GM18861 (cell line): ENCODE data around the gene CNTLN.
A peak's percentile ranks its signal among the peaks of the same experiment; 100 is the strongest.
"Not testable (repeated sequence)": the region's sequence is repeated elsewhere in the genome, so short reads cannot be mapped to it uniquely, and the experiment has no call there.

Source experiments
- ATAC-seq: cut with Tn5 transposase; IDR thresholded peaks from one replicate; pipeline ENCODE4 v1.9.1; 2021; ENCODE audit not compliant: unreplicated experiment

Gene CNTLN

GRCh38 chr9:17401858-17402257 is 267.0 kb downstream of the CNTLN start:
- no peak for ATAC-seq

GRCh38 chr9:17402309-17402708 is 267.5 kb downstream of the CNTLN start:
- no peak for ATAC-seq

GRCh38 chr9:17403539-17403938 is 268.7 kb downstream of the CNTLN start:
- ATAC-seq = no peak

DNA sequence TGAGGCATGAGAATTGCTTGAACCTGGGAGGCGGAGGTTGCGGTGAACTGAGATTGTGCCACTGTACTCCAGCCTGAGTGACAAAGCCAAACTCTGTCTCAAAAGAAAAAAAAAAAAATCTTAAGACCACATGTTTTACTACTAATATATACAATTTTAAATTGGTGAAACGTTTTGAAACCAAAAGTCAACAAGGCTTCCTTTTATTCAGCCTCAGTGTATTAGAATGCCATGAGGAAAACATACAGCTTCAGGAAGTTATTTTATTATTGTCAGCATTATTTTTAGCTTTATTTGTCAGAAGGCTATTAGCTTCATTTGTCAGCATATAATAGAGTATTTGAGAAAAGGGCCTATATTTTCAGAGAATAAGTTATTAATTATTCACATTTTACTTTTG is 280.1 kb downstream of the CNTLN start:
- ATAC-seq = no peak

DNA sequence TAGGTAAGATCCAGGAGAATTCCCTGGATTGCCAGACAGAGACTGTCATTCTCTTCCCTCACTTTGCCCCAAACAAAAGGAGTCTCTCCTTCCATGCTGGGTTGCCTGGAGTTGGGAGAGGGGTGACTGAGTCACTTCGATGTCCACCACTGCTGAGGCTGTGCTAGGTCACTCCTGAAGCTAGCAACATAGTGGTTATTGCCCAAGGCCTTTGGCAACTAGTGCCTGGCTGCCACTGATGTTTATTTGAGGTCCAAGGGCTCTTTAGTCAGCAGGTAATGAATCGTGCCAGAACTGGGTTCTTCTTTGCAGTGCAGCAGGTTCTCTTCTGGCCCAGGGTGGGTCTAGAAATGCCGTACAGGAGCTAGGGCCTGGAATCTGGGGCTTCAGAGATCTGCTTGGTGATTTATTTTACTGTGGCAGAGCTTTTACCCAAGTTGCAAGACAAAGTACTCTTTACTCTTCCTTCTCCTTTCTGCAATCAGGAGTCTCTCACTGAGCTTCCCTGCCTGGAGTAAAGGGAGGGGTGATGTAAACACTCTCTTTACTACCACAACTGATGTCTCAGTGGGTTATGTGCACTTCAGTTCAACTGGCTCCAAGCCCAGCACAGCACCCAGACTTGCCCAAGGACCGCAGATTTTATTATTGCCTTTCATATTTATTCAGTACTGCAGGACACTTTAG is 288.3 kb downstream of the CNTLN start:
- ATAC-seq = no peak

GRCh38 chr9:17423681-17424011 is 288.8 kb downstream of the CNTLN start:
- no peak for ATAC-seq

DNA sequence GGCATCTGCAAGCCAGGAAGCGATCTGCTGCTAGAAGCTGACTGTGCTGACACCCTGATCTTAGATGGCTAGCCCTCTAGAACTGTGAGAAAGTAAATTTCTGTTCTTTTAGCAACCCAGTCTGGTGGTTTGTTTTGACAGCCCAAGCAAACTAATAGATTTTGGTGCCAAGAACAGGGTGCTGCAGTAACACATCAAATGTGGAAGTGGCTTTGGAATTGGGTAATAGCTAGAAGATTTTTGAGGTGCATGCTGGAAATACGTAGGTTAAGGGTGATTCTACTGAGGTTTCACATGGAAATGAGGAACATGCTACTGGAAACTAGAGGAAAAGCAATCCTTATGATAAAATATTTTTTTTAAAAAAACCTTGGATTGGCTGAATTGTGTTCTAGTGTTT is 290.5 kb downstream of the CNTLN start:
- ATAC-seq = no peak

DNA sequence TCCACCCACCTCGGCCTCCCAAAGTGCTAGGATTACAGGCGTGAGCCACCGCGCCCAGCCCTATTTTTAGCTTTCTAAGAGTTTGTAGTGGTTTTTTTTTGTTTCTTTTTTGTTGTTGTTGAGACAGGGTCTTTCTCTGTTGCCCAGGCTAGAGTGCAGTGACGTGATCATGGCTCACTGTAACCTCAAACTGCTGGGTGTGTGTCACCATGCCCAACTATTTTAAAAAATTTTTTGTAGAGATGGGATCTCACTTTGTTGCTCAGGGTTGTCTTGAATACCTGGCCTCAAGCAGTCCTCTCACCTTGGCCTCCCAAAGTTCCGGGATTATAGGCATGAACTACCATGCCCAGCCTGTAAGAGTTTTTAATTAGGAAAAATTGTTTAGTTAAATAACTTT is 298.7 kb downstream of the CNTLN start:
- ATAC-seq = no peak

- no peak for ATAC-seq
Measured at GRCh38 chr9:17436854-17437253, 302.0 kb downstream of the CNTLN start.

- ATAC-seq = no peak
Measured at GRCh38 chr9:17437813-17438212, 303.0 kb downstream of the CNTLN start.

DNA sequence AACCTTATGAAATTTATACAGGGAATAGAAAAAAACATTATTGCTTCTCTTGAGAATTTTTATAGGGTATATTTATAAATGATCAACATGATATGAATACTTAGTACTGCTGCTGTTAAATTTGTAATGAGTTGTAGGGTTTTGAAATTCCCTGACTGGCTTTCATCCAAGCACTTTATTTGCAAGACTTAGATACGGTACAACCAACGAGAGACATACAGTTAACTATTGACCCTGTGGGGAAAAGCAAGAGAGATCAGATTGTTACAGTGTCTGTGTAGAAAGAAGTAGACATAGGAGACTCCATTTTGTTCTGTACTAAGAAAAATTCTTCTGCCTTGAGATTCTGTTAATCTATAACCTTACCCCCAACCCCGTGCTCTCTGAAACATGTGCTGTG is 310.3 kb downstream of the CNTLN start:
- not testable (repeated sequence) for ATAC-seq

DNA sequence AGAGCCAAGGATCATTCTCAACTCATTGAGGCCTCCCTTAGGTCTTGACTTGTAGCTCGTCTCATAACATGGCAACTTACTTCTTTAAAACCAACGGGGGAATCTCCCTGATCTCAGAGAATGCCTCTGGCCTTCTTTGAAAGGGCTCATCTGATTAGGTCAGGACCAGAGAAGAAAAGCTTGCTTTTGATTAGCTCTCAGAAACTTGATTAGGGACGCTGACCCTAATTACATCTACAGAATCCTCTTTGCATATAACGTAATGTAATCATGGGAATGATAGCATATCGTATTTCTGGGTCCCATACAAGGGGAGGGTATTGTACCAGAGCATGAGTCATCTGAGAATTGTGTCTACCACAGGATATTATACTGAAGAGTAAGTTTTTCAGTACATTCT is 318.9 kb downstream of the CNTLN start:
- no peak for ATAC-seq

DNA sequence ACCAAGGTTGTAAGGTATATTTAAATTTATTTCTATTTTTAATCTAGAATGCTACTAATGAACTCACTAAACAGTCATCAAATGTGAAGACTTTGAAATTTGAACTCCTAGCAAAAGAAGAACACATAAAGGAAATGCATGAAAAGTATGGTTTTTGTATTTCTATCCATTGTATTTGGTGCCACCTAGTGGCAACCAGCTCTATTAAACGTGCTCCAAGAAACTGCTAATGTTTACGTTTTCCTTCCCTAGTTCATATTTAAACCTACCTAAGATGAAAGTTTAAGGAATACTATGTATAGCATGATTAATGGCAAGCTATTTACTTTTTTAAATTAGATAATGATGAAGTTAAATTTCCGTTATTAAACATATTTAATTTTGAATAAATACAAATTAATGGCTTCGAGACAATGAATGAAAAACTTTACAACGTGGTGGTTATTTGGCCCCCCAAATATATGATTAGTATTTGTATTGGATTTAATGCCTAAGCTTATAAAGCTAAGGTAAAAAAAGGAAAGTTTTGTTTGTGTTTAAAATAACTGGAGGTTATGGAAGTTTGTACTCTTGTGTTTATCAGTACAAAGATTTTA is 328.1 kb downstream of the CNTLN start:
- ATAC-seq = peak; percentile 76

GRCh38 chr9:17470036-17470813 is 335.4 kb downstream of the CNTLN start:
- no peak for ATAC-seq

- no peak for ATAC-seq
Measured at GRCh38 chr9:17472126-17472525, 337.3 kb downstream of the CNTLN start.

GRCh38 chr9:17476401-17476800 is 341.6 kb downstream of the CNTLN start:
- peak; percentile 77 for ATAC-seq

- ATAC-seq = no peak
Measured at GRCh38 chr9:17477816-17478215, 343.0 kb downstream of the CNTLN start.

DNA sequence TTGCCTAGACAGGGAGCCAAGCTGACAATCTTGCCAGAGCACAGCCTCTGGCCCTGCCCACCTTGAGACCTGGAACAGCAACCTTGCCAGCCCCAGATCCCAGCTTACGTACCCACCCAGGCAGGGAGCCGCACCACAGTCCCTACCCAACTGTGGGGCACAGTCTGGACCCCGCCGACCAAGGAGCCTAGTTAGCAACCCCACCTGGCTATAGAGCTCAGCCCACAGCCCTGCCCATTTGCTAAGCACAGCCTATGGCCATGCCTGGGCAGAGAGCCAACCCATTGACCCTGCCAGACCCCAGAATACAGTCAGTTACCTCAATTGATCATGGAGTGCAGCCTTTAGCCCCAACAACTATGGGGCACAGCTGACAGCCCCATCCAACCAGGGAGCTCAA is 346.1 kb downstream of the CNTLN start:
- no peak for ATAC-seq

DNA sequence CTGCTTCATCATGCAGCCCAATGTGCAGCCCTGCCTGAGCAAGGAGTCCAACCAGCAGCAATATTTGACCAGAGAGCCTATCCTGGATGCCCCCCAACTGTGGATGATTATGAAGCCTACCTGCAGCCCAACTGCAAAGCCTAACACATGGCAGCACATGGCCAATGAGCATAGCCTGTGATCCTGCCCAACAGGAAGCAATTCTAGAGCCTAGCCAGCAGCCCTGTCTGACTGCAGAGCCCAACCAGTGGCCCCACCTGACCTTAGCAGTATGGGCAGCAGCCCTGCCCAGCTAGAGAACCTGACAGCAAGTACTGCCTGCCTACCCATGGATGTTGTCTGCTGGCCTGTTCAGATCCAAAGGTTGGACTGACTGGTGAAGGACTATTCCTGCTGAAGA is 346.7 kb downstream of the CNTLN start:
- no peak for ATAC-seq

- ATAC-seq = no peak
Measured at GRCh38 chr9:17484906-17485305, 350.1 kb downstream of the CNTLN start.

DNA sequence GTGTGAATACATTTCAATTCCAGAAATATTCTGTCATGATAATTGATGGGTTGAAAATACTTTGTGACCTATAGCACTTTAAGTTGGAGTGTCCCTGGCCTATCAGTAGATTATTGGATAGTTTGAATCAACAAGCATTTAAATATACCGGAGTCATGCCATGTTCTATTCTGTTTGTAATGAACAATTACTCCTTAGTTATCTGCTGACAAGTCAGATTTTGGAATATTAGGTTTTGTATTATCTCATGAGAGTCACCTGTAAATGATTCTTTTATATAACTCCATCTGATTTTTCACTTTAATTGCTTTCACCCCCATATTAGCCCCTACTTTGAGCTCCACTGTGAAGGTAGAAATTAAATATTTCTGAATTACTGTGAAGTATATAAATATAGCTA is 351.6 kb downstream of the CNTLN start:
- no peak for ATAC-seq

DNA sequence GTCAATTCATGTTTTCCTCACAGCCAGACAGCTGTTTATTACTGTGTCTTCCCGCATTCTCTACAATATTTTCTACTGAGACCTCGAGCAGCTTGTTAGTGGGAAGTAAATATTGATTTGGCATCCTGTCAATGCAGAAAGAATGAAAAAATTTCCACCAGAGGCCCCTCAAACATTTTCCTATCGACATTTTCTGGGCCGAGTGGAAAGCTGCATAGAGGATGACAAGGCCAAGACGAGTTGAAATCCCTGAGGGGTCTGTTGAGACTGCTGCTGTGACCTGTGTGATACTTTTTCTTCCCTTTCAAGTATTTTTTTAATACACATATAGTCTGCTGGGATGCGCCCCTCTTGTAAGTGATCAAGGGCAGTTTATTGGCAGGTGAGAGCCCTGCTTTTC is 352.6 kb downstream of the CNTLN start:
- ATAC-seq = no peak
